Smooth muscle cell (in vitro differentiated cells): ENCODE data around the gene MS4A5. TPM values are rescaled to one million over a fixed set of nuclear protein-coding genes. Genes with fewer than 3 reads are reported as not detected.

ENCODE experiments used
- DNase-seq: peaks from one replicate; lab custom pipeline; 2025; ENCODE audit not compliant: unreplicated experiment; lab: John Stamatoyannopoulos, UW
- H2AFZ ChIP-seq: fragments of 200-600 bp; sonication (generic); 2 replicates; pipeline ENCODE4 v1.6.0; 2016; ENCODE audit warnings: antibody characterized with exemption, low read depth, mild to moderate bottlenecking
- H3F3A ChIP-seq: fragments of 200-600 bp; sonication (generic); 2 replicates; pipeline ENCODE4 v1.6.0; 2017; ENCODE audit warnings: antibody characterized with exemption, low read depth
- H3K27ac ChIP-seq: fragments of 200-600 bp; sonication (generic); 2 replicates; pipeline ENCODE4 v1.5.1; 2016; ENCODE audit warnings: low read depth, mild to moderate bottlenecking
- H3K27me3 ChIP-seq: fragments of 200-600 bp; sonication (generic); 2 replicates; pipeline ENCODE4 v1.6.1; 2016; ENCODE audit warnings: low read depth, mild to moderate bottlenecking
- H3K36me3 ChIP-seq: fragments of 200-600 bp; sonication (generic); 2 replicates; pipeline ENCODE4 v1.5.1; 2016; ENCODE audit warnings: low read depth
- H3K4me1 ChIP-seq: fragments of 200-600 bp; sonication (generic); 2 replicates; pipeline ENCODE4 v1.5.1; 2016; ENCODE audit warnings: low read depth
- H3K4me2 ChIP-seq: fragments of 200-600 bp; sonication (generic); 2 replicates; pipeline ENCODE4 v1.6.0; 2016; ENCODE audit warnings: mild to moderate bottlenecking
- H3K4me3 ChIP-seq: fragments of 200-600 bp; sonication (generic); 2 replicates; pipeline ENCODE4 v1.5.1; 2016; ENCODE audit warnings: mild to moderate bottlenecking
- H3K79me2 ChIP-seq: fragments of 200-600 bp; sonication (generic); 2 replicates; pipeline ENCODE4 v1.6.0; 2016; ENCODE audit warnings: low read depth, mild to moderate bottlenecking
- H3K9ac ChIP-seq: fragments of 200-600 bp; sonication (generic); 2 replicates; pipeline ENCODE4 v1.6.0; 2016; ENCODE audit warnings: low read depth
- H3K9me3 ChIP-seq: fragments of 200-600 bp; sonication (generic); replicated peaks from 2 replicates; pipeline ENCODE4 v1.5.1; 2016; ENCODE audit warnings: low read depth
- H4K20me1 ChIP-seq: fragments of 200-600 bp; sonication (generic); 2 replicates; pipeline ENCODE4 v1.6.0; 2016; ENCODE audit warnings: low read depth
- WGBS: methylation state at CpG from one replicate; pipeline ENCODE4 v1.1.7; 2016; ENCODE audit warnings: low lambda C conversion rate; 5-methylcytosine and 5-hydroxymethylcytosine counted together
- polyA plus RNA-seq: library from polyadenylated mRNA; unstranded; fragments of >200 nt; fragmentation: Nextera tagmentation; extraction: Ambion mirVana; gene quantifications from 2 replicates; pipeline ENCODE4 v1.2.1, GENCODE V29; 2016
- total RNA-seq: library from RNA; depleted of rRNA; stranded (reverse); fragments of >200 nt; gene quantifications from 2 replicates; pipeline ENCODE4 v1.2.3, GENCODE V29; 2014
- TF ChIP-seq, protein P1 (sequence below): fragments of 200-600 bp; sonication (generic); IDR thresholded peaks from 2 replicates; pipeline ENCODE4 v1.5.1; 2017; ENCODE audit warnings: borderline replicate concordance, mild to moderate bottlenecking, antibody characterized with exemption; ENCODE audit not compliant: insufficient read depth, poor library complexity, severe bottlenecking

The MS4A5 gene
- total and polyA plus RNA-seq, 2 experiments from 2014 or later: not detected

DNA sequence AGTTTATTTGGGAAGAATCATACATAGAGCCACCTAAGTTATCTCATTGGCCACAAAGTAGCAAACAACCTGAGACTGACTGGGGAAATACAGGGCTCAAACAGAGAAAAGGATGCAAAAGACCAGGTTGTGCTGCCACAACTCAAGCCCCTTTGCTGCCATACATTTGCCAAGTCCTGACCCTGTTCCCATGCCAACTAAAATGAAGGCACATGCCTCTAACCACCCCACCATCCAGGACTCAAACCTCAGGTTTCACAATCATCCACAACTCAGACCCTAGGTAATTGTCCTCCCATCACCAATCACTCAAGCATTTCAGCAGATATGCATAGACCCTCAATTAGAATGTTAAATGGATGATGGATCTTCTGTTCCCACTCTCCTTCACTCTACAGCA, 24.8 kb downstream of the MS4A5 start:
- Histone ChIP-seq H3K4me3 (no peak overlapping the region), H3K27me3 (no peaks in the 10 kb centered on the region), H3K4me2 (no peak overlapping the region), H3K9ac (no peak overlapping the region), H3K36me3 (no peaks in the 10 kb centered on the region), H3K79me2 (no peaks in the 10 kb centered on the region), H3K4me1 (no peaks in the 10 kb centered on the region), H2AFZ (no peak overlapping the region), H3K9me3 (no peaks in the 10 kb centered on the region), H4K20me1 (no peaks in the 10 kb centered on the region), H3F3A (no peaks in the 10 kb centered on the region), H3K27ac (no peak overlapping the region)
- TF ChIP-seq, protein P1, sequence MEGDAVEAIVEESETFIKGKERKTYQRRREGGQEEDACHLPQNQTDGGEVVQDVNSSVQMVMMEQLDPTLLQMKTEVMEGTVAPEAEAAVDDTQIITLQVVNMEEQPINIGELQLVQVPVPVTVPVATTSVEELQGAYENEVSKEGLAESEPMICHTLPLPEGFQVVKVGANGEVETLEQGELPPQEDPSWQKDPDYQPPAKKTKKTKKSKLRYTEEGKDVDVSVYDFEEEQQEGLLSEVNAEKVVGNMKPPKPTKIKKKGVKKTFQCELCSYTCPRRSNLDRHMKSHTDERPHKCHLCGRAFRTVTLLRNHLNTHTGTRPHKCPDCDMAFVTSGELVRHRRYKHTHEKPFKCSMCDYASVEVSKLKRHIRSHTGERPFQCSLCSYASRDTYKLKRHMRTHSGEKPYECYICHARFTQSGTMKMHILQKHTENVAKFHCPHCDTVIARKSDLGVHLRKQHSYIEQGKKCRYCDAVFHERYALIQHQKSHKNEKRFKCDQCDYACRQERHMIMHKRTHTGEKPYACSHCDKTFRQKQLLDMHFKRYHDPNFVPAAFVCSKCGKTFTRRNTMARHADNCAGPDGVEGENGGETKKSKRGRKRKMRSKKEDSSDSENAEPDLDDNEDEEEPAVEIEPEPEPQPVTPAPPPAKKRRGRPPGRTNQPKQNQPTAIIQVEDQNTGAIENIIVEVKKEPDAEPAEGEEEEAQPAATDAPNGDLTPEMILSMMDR: no peak
- no peak for DNase-seq

- Histone ChIP-seq H3K36me3 (no peaks in the 10 kb centered on the region), H2AFZ (no peak within 1 kb of the TSS), H3K27ac (no peak within 1 kb of the TSS), H3K4me1 (no peaks in the 10 kb centered on the region), H3K9ac (no peak within 1 kb of the TSS), H3K4me3 (no peak within 1 kb of the TSS), H3K27me3 (no peaks in the 10 kb centered on the region), H3K9me3 (no peaks in the 10 kb centered on the region), H3K4me2 (no peak within 1 kb of the TSS), H3K79me2 (no peaks in the 10 kb centered on the region), H4K20me1 (no peaks in the 10 kb centered on the region), H3F3A (no peaks in the 10 kb centered on the region)
- DNase-seq: no peak
- TF ChIP-seq, protein P1: no peak
- WGBS: 61% methylated on average over 4 of the region's 4 CpGs
Measured at GRCh38 chr11:60455531-60456042, 26.2 kb downstream of the MS4A5 start, which contains the start of gene MS4A1. Gene MS4A1 (plus strand): TSS chr11:60455847. CDS start chr11:60462375, 6,528 bp downstream.

DNA sequence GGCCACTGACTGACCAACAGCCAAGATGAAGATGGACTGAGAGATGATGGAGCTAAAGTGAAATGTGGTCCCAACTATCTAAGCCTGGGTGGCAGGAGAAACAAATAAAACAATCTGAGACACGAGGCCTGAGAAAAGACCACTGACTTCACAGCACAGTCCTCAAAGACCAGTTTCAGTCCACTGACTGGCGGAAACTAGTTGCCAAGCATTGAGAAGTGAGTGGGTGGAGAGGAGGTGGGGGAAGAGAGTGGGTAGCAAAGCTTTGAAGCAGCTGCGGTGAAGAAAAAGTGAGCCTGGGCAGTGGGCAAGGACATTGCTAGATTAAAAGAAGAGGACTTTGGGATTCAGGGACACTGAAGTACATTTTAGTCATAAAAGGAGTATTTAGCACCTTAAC, 28.2 kb downstream of the MS4A5 start:
- Histone ChIP-seq H2AFZ (no peak overlapping the region), H3K4me3 (no peak overlapping the region), H3K79me2 (no peaks in the 10 kb centered on the region), H3K27ac (no peak overlapping the region), H3K9ac (no peak overlapping the region), H3F3A (no peaks in the 10 kb centered on the region), H3K4me2 (no peak overlapping the region), H3K9me3 (no peaks in the 10 kb centered on the region), H3K36me3 (no peaks in the 10 kb centered on the region), H3K4me1 (no peaks in the 10 kb centered on the region), H3K27me3 (no peaks in the 10 kb centered on the region), H4K20me1 (no peaks in the 10 kb centered on the region)
- DNase-seq: no peak
- WGBS: 69% methylated on average over 3 of the region's 3 CpGs
- TF ChIP-seq, protein P1: no peak

GRCh38 chr11:60459345-60459744, 30.0 kb downstream of the MS4A5 start:
- no peaks in the 10 kb centered on the region for H3K79me2 ChIP-seq
- H3K36me3 ChIP-seq: no peaks in the 10 kb centered on the region
- DNase-seq: no peak
- H3F3A ChIP-seq: no peaks in the 10 kb centered on the region
- TF ChIP-seq, protein P1: no peak
- no peak overlapping the region for H2AFZ ChIP-seq
- H3K9ac ChIP-seq: no peak overlapping the region
- no peaks in the 10 kb centered on the region for H4K20me1 ChIP-seq
- H3K27me3 ChIP-seq: no peaks in the 10 kb centered on the region
- H3K4me3 ChIP-seq: no peak overlapping the region
- no peak overlapping the region for H3K4me2 ChIP-seq
- 87% methylated on average over 1 of the region's 1 CpG for WGBS
- no peak overlapping the region for H3K27ac ChIP-seq
- no peaks in the 10 kb centered on the region for H3K9me3 ChIP-seq
- H3K4me1 ChIP-seq: no peaks in the 10 kb centered on the region
